HG03135 (cell line): Measurements from ENCODE around the gene CYTH4.

Experiments used
- ATAC-seq: cut with Tn5 transposase; IDR thresholded peaks from one replicate; pipeline ENCODE4 v1.9.1; 2021; ENCODE audit warnings: mild to moderate bottlenecking, moderate library complexity; ENCODE audit not compliant: unreplicated experiment

CYTH4 gene

DNA sequence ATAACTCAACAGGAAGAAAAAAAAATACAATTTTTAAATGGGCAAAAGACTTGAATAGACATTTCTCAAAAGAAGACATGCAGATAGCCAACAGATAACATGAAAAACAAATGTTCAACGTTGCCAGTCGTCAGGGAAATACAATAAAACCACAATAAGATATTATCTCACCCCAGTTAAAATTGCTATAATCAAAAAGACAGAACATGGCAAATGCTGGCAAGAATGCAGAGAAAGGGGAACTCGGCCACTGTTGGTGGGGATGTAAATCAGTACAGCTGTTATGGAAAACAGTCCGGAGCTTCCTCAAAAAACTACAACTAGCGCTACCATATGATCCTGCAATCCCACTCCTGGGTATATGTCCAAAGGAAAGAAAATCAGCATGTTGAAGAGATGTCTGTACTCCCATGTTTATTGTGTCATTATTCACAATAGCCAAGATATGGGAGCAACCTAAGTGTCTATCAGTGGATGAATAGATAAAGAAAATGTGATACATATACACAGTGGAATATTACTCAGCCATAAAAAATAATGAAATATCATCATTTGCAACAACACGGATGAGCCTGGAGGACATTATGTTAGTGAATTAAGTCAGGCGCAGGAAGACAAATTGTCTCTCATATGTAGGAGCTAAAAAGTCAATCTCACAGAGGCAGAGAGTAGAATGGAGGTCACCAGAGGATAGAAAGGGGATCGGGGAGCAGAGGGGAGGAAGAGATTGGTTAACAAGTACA, 12.2 kb upstream of the CYTH4 start:
- no peak for ATAC-seq

DNA sequence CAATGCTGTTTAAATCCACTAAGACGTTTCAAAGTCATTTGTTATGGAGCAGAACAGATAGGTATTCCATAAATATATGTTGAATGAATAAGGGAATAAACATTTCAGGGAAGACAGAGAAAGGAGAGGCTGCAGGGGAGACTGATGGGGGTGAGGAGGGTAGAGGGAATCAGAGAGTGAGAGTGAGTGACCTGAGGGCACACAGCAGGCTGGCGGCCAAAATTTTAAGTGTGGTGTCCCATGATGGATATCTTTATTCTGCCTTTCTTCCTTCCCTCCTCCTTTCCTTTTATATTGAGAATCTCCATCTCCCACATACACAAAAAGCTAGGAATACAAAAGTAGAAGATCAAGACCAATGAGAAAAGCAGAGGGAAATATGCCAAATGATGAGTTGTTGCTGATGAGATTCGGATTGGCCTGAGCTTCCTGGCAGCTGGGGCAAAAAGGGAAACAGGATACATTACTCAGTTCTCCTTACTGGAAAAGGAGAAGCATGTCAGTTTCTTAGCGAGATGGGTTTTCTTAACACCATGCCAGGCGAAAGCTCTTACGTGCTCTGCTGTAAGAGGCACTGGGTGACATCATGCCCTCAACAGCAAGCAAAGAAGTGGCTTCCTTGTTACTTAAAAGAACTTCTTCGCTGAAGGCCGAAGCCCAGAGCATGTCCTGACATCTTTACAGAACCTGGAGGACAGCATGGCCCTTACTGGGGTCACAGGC, 11.2 kb upstream of the CYTH4 start:
- no peak for ATAC-seq

DNA sequence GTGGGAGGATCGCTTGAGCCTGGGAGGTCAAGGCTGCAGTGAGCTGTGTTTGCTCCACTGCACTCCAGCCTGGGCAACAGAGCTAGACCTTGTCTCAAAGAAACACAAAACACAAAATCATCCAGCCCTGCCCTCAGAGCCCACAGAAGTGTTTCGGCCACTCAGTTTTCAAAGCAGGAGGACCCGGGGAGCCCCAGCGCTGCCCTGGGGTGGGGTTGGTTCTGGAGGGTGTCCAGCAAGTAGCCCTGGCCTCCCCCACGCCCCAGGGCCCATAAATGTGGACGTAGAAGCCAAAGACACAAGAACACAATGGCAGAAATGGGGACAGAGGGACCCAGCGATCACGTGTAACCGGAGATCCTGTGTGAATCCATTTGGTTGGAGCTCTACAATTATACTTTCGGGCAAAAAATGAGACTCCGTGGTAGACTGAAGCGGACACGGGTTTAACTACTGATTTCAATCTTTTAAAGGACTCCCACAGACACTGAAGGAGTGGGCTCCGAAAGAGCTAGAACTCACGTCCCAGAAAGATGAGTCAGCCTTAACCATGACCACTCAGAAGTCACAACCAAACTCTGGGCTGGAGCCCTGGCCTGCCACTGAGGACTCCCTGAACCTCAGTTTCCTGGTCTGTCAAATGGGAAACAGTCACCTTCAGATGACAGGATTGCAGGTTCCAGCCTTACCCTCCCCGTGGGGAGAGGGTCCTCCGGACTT, 9.0 kb upstream of the CYTH4 start:
- ATAC-seq, result no peak

DNA sequence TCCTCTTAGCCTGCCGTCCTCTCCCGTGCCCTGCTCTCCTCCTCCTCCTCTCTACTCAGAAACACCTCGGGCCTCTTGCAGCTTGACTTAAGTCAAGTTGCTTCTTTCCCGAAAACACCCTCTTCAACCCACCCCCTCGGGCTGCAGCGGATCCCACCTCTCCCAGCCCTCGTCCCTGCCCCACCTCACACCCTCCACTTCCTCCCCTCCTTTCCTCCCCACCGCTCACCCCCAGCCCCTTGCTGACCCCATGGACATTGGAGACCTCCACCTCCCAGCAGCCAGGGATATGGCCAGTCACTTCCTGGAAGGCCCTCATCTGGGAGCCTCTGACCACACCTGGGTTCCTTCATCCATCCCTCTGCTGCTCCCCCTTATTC, 8.5 kb upstream of the CYTH4 start:
- ATAC-seq, result no peak

DNA sequence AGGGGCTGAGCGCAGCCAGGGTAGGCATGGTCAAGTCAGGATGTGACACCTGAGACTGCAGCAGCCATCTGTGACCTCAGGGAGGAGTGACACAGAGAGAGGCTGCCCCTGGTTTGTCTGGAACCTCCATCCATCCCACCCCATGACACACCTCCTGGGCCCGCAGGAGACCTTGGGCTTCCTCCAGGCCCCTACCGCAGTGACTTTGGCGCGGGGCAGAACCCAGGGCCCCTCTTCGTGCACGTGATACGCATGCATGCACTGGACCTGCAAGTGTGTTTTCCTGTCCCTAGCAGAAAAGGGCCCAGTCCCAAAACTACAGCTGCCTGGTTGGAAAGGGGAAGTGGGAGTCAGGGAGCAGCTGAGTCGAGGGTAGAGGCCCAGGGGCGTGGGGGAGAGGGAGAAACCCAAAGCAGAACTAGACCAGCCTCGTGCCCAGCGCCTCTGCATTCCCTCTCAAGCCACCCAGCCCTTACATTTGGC, 7.9 kb upstream of the CYTH4 start:
- ATAC-seq, result no peak

DNA sequence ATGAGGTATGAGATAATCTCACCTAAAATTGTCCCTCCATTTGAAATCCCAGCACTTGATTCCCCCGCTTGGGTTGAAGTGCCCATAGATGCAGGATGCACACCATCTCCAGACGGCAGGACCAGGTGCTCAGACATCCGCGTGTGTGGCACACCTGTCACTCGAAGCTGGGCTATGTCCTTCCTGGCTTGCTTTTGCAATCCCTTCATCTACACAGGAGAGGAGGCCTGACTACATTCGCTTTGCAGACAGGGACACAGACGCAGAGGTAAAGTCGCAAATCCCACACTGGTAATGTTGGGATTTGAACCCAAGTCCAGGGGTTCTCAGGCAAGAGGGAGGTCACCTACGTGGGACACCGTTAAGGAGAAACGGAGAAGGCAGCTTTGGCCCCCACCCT, 7.2 kb upstream of the CYTH4 start:
- ATAC-seq, result no peak

DNA sequence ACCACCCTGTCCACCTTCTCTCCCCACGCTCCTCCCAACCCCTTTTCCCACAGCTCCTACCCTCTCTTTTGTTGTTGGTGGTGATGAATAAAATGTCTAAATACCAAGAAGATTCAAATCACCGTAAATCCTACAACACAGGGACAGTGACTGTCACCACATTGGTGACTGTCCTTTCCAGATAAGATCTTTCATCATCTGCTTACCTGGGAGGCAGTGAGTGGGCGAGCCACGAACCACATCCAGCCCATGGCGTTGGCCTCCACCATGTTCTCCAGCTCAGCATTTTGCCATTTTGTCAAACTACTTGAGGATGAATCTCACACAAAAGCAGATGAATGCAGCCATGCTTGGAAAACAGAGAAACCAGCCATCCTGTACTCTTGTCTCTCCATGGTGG, 6.7 kb upstream of the CYTH4 start:
- no peak for ATAC-seq

DNA sequence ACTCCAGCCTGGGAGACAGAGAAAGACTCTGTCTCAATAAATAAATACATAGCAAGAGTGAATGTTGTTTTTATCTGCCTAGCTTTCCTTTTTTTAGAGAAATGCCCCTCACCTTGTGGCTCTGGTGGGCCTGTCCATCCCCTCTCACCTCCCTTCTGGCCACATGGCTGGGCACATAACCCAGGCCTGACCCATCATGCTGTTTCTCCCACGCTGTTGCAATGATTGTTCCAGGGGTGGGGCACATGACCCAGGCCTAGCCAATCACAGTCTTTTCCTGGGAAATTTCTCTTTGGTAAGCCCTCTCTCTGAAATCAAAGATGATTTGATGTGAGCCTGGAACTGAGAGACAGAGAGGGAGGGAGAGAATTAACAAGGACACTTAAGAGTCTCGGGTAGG, 5.5 kb upstream of the CYTH4 start:
- no peak for ATAC-seq

DNA sequence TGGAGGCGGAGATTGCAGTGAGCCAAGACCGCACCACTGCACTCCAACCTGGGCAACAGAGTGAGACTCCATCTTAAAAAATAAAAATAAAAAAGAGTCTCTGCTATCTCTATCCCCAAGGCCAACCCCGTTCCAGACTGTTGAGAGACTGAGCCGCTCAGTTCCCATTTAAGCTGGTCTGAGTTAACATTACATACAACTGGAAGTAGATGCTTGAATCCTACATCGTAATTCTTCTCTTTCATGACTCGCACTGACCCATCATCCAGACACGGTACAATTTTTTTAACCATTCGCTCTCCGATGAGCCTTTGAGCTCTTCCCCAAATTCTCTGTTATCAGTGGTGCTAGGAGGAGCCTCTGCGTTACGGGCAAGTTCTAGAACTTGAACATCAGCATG, 4.9 kb upstream of the CYTH4 start:
- ATAC-seq, result no peak

DNA sequence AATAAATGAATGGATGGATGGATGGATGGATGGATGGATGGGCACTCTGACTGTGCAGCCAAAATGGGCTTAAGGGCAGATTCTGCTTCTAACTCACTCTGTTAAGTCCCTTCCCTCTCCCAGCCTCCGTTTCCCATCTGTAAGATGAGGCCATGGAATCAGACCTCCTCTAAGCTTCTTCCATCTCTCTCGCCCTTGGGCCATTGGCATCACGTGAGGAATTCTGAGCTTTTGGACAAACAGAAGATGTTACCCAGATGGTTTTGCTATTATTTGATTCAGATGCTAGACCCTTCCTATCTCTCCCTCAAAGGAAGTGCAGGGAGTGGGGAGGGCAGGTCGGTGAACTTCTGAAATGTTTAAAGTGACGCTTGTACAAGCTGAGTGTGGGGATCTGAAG, 4.0 kb upstream of the CYTH4 start:
- ATAC-seq, result no peak

DNA sequence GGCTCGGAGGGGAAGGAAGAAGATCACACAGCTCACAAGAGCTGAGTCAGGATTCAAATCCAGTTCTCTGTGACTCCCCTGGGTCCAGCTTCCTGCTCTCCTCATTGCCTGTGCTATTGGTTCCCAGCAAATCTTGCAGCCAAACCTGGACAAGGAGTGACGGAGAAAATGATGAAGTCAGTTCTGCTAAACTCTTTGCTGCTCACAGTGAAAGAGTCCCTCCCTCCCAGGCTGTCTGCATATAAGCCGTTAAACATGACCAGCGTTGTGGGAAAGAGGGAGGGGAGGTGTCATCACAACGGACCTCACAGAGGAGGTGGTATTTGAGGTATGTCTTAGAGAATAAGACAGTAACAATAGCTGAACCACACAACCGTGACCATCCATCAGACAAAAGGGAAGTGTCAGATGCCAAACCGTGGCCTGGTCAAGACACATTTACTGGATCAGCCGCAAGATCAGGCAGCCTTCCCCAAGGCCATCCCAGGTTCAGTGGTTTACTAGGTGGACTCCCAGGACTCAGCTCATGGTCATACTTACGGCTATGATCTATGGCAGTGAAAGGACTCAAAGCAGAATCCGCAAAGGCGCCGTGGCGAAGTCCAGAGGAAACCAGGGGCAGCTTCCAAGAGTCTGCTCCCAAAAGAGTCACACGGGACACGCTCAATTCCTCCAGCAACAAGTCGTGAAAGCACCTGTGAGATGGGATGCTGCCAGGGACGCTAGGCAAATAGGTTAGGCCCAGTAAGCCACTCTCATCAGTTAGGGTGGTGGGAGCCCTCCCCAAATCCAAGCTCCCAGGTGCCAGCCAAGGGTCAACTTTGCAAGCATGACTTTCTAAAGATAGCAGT, 2.8 kb upstream of the CYTH4 start:
- no peak for ATAC-seq

DNA sequence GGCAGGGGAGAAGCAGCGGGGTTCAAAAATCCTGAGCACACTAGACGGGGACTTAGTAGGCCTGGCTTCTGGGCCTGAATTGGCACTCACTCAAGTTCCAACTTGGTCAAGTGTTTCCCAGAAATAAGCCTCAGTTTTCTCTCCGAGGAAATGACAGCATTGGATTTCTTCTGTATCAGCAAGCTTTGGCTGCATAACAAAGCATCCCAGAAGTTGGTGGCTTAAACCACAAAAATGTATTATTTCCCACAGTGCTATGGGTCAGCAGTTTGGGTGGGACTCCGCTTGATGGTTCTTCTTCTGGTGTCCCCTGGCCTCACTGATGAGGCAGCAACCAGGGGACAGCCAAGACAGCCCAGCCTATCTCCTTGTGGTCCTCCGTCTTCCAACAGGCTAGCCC, 1.6 kb upstream of the CYTH4 start:
- ATAC-seq, result no peak

DNA sequence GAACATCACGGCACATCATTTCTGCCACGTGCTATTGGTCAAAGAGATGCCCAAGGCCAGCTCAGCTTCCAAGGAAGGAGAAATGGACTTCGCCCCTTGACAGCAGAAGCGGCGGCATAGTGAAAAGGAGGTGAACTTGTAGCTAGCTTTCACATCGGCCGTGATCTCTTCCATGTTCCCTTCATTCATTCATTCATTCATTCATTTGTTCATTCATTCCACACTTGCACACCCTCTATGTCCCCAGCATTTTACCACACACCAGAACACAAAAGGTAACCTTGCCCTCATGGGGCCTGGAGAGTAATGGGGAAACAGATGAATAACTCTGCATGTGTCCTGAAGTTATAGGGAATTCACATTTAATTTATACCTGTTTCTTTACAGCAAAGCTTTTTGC, 1.1 kb upstream of the CYTH4 start:
- no peak for ATAC-seq

DNA sequence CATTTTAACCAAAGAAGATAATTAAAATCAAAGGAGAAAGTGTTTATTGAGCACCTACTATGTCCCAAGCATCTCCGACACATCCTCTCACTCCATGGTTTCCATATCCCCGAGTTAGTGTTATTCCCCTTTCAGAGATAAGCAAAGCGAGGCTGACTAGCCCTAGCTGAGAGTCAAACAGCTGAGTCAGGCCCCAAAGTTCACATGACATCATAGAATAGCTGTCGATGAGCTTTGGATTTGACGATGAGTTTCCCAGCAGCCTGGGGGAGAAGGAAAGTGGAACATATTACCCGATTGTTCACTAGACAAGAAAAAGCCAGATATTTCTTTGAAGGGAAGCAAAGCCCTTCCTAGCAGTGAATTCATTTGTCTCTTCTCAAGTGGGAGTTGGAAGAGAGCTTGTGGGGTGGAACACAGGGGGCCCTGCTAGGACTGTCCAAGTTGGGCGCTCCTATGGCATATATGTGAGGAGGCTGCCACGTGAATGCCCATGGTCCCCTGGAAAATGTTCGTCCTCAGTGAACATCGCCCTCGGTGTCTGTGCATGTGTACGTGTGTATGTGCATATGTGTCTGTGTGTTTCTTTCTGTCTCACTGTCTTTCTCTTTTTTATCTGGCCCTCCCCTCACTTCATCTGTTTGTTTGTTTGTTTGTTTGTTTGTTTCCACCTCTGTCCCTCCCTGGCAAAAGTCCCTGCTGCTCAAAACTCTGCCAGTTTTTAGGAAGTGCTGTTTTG, 493 bp upstream of the CYTH4 start:
- no peak for ATAC-seq

DNA sequence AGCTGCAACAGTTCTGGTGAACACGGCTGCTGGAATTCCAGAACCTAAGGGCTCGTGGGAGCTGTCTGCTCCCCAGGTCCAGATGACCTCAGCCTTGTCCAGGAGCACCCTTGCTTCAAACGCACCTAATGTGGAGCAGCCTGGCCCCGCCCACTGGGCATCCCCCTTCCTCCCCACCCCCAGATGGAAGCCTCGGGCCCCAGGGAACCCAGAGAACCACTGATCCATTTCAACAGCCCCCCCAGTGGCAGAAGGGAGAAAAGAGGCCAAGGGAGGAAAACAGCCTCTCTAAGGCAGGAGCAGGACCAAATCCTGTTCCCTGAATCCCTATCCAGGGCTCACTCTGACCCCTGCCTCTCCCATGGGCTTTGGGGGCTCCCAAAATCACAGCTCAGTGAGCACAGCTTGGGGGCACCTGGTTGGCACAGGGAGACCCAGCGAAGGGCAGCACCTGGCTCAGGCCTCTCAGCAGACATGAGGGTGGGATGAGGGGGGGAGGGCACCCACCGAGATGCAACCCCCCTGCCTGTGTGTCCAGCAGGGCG, 1.2 kb downstream of the CYTH4 start:
- ATAC-seq, result no peak

DNA sequence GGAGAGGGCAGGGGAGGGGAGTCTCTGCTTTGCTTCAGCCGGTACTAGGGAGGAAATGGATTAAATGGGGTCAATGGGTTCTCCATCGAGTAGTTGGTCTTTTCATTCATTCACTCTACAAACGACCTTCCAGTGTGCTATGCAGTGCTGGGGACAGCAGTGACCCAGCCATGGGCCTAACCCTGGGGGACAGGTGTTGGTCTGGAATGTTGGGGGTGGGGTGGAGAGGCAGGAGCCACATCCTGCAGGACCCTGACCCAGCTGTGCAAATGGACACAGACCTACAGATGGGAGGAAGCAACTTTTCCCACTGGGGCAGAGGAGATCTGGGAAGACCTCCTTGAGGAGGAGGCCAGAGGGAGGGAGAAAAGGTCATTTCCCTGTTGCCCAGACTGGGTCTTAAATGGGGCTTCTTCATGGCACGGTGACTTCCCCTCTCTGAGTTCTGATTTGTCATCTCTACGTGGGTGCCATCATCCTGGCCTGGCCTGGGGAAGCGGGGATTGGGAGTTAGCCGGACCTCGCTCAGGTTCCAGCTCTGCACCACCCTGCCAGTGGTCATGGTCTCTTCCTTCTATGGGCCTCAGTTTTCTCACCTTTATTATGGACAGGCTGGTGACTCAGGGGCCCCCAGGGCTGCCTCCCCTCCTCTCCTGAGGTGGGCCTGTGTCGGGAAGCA, 2.0 kb downstream of the CYTH4 start:
- ATAC-seq, result no peak

DNA sequence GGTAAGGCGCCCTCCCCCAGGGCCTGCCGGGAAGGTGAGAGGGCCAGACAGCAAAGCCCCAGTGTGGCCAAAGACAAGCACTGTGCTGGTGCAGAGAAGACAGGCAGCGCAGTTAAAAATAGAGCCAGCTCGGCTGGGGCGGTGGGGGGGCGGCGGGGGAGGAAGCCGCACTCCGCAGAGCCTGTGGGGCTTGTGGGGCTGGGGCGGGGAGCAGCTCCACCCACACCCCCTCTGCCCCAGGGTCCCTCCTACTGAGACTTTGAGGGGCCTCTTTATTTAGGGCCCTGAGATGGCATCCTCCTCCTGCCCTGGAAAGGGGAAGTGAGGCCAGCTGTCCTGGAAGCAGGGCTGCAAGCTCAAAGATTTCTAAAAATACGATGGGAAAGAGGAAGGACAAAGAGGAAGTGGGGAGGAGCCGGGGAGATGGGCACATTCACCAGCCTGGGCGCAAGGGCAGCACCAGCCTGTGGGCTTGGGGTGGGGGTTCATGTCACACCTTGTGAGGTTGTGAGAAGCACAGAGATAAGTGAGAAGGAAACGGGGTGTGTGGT, 2.6 kb downstream of the CYTH4 start:
- ATAC-seq, result no peak

DNA sequence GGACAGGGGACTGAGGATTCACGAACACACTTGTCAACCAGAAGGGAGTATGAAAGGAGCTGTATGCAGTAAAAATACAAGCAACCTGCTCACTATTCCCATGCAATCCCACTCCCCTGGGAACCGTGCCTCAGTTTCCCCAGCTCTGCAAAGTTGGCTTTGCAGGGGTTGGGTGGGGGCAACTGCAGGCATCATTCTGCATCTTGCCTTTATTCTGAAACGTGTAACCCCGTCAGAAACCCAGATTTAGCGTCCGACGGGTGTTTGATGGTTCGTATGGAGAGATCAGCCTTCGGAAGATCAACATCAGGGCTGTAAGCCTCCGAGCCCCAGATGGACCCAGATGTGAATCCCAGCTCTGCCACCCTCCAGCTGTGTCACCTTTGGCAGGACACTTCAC, 3.6 kb downstream of the CYTH4 start:
- no peak for ATAC-seq

DNA sequence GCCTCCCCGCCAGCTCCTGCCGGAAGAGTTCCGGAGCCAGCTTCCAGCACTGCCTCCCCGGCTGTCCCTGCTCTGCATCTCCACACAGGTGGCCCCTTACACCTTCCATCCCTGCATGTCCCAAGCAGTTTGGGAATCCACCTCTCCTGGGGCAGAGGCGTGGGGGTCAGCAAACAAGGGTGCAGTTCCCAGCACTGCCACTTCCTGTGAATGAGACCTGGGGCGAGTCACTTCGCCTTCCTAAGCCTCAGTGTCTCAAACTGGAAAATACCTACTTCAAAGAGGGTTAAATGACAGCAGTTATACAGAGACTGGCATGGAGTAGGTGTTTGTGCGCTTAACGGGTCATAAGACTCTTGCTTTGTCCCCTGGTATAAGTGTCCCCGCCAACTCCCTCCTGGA, 5.2 kb downstream of the CYTH4 start:
- no peak for ATAC-seq
